Adipose tissue (tissue), 3 donors: Measurements from ENCODE around the gene STH. TPM values are rescaled to one million over a fixed set of nuclear protein-coding genes. Genes with fewer than 3 reads are reported as not detected.

Experiments used
- H3K27ac ChIP-seq: one replicate; pipeline ENCODE4 v1.5.1; 2013; ENCODE audit warnings: low read depth, low read length
- whole genome bisulfite sequencing, 3 donors: extraction: QIAGEN DNeasy Blood & Tissue Kit; methylation state at CpG; one replicate each; pipeline ENCODE4 v1.1.7; 2013; 5-methylcytosine and 5-hydroxymethylcytosine counted together
- polyA plus RNA-seq, 3 donors: library from polyadenylated mRNA; stranded (reverse); fragments of 200-250 nt; gene quantifications; one replicate each; pipeline ENCODE4 v1.2.3, GENCODE V29; 2013
- donor health status: healthy with polysubstance abuse.
- donor health status: Bipolar disorder and iron deficiency.
- donor health status: healthy.

Gene STH
- polyA plus RNA-seq, 3 donors, result not detected

DNA sequence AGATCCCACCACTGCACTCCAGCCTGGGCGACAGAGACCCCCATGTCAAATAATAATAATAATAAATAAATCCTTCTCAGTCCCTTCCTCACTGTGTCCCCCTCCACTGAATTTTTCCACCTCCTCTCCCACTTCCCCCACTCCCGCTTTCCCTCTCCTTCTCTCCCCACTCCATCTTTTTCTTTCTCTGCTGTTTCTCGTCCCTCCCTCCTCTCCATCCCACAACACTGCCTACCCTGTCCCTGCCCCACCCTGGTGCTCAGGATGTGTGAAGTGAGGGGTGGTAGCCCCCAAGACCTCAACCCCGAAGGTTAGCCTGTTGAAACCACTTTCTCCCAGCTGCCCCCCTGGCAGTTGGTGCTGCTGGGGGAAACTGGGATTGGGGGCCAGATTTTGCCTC is 34.4 kb upstream of the STH start:
- H3K27ac ChIP-seq, result no peak overlapping the region
- WGBS, 3 donors, result 90 to 92% (median 91%) methylated on average over 4 of the region's 4 CpGs

DNA sequence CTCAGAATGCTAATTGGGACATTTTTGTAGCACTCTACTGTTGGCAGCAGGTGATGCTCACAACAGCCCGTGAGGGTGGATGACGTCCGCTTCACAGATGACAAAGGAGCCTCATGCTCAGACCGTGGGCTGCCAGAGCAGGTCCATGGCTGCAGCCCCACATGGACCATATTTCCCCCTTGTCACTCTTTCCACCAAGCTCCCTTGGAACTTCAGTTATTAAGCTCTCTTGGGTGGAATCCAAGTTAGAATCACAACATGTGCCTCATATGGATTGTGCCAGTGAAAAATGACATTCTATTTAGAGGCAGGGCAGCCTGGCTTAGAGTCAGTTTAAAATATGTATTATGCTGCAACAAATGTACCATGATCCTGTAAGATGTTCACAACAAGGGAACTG is 33.2 kb upstream of the STH start:
- no peak overlapping the region for H3K27ac ChIP-seq
- 48 to 81% (median 75%) methylated on average over 4 of the region's 4 CpGs for WGBS, 3 donors

GRCh38 chr17:45966606-45967280 is 32.3 kb upstream of the STH start:
- no peak overlapping the region for H3K27ac ChIP-seq
- WGBS, 3 donors, result 44 to 66% (median 62%) methylated on average over 2 of the region's 2 CpGs

GRCh38 chr17:45967378-45967777 is 31.7 kb upstream of the STH start:
- WGBS, 3 donors, result 90 to 91% (median 91%) methylated on average over 5 of the region's 5 CpGs
- H3K27ac ChIP-seq, result no peak overlapping the region

- WGBS, 3 donors, result 69 to 88% (median 78%) methylated on average over 2 of the region's 2 CpGs
- H3K27ac ChIP-seq, result no peak overlapping the region
Measured at GRCh38 chr17:45968732-45969131, 30.3 kb upstream of the STH start.

GRCh38 chr17:45969726-45970125 is 29.3 kb upstream of the STH start:
- H3K27ac ChIP-seq, result no peak overlapping the region
- WGBS, 3 donors, result 80 to 91% (median 85%) methylated on average over 2 of the region's 2 CpGs

DNA sequence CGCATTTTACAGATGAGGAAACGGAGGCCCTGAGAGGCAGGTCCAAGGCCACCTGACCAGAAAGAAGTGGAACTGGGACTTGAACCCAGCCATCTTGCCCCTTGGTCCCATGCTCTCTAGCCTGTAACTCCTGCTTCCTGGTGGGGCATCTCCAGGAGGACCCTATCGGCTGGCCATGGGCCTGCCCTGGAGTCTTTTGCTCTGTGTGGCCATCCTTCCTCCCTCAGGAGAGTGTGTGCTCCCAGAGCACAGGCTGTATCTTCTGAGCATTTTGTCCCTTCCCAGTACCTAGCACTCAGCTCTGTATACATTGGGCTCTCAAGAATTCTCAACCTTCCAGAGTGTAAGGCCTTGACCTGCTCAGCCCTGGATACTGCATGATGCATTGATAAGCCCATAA is 28.4 kb upstream of the STH start:
- no peak overlapping the region for H3K27ac ChIP-seq
- 94 to 96% (median 96%) methylated on average over 3 of the region's 3 CpGs for WGBS, 3 donors

DNA sequence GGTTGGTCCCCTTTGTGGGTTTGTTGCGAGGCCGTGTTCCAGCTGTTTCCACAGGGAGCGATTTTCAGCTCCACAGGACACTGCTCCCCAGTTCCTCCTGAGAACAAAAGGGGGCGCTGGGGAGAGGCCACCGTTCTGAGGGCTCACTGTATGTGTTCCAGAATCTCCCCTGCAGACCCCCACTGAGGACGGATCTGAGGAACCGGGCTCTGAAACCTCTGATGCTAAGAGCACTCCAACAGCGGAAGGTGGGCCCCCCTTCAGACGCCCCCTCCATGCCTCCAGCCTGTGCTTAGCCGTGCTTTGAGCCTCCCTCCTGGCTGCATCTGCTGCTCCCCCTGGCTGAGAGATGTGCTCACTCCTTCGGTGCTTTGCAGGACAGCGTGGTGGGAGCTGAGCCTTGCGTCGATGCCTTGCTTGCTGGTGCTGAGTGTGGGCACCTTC is 27.3 kb upstream of the STH start:
- 45 to 49% (median 48%) methylated on average over 14 of the region's 14 CpGs for WGBS, 3 donors
- no peak overlapping the region for H3K27ac ChIP-seq

- H3K27ac ChIP-seq, result no peak overlapping the region
- 88 to 92% (median 91%) methylated on average over 3 of the region's 3 CpGs for WGBS, 3 donors
Measured at GRCh38 chr17:45972531-45972930, 26.5 kb upstream of the STH start.

GRCh38 chr17:45973099-45973780 is 25.8 kb upstream of the STH start:
- 57 to 77% (median 75%) methylated on average over 12 of the region's 12 CpGs for WGBS, 3 donors
- no peak overlapping the region for H3K27ac ChIP-seq

GRCh38 chr17:45973946-45974859 is 24.8 kb upstream of the STH start:
- H3K27ac ChIP-seq, result no peak overlapping the region

GRCh38 chr17:45974916-45975630 is 24.0 kb upstream of the STH start:
- WGBS, 3 donors, result 72 to 81% (median 76%) methylated on average over 10 of the region's 10 CpGs
- H3K27ac ChIP-seq, result no peak overlapping the region

More at GRCh38 chr17:45973946-45974859, 24.8 kb upstream of the STH start:
- WGBS, 3 donors, result 80 to 88% (median 86%) methylated on average over 17 of the region's 17 CpGs

DNA sequence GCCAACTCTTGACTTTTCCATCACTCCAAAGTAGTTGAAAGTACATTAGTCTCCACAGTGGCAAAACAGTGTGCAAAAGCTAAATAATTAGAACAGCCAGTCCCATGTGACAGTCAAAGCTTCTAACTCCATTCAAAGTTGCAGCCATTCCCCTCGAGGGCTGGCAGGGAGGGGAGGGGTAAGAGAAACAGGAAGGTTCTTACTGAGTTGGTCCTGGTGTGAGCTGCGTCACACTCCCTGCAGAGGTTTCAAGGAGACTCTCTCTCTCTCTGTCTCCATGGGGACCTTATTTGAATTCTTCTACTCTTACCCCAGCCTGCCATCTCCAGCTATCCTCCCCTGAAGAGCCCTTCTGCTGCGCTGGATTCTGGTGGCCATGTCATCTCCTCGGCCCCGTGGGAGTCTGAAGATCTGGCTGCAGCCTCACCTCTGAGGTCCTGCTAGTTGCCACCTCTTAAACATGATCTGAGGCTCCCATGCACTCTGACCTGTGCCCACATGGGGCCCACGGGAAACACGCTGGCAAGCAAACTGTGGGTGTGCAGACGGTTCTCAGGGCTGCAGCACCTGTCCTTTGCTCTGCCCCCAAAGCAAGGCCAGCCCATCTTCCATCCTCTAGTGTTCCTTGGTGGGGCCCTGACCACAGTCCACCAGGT is 23.3 kb upstream of the STH start:
- no peak overlapping the region for H3K27ac ChIP-seq
- 76 to 82% (median 78%) methylated on average over 8 of the region's 8 CpGs for WGBS, 3 donors

GRCh38 chr17:45976391-45976754 is 22.7 kb upstream of the STH start:
- no peak overlapping the region for H3K27ac ChIP-seq
- 97 to 100% (median 100%) methylated on average over 2 of the region's 2 CpGs for WGBS, 3 donors

DNA sequence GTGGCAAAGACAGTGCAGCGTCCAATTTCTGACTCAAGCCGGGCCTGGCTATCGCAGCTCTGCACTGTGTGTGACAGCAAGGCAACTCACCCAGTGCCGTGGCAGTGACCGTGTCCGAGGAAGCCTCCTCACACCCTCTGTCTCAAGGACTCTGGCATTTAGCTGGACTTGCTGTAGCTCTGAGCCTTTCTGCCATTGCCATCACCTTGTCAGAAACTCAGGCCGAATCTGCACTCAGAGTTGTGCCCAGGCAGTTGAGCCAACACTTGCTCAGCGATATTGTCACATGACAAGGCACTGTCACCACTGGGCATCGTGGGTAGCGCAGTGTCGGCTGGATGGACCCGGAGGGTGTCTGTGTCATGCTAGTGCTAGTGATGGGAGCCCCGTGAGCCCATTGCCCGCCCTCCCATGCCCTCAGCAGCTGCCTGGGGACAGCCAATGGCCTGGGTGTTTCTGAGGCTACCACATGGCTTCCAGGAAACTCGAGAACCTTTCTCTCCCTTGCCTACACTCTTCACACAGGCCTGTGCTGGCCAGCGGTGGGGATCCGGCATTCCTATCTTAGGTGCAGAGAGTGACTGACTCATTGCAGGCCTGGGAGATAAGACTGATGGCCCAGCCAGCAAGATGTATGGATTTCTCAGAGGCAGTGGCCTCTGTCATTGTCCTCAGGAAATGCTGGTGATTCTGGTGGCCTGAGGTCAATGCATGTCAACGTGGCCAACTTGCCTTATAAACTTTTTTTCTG is 22.1 kb upstream of the STH start:
- WGBS, 3 donors, result 86 to 93% (median 89%) methylated on average over 17 to 18 of the region's 18 CpGs

GRCh38 chr17:45977506-45977824 is 21.6 kb upstream of the STH start:
- 63 to 74% (median 68%) methylated on average over 4 of the region's 4 CpGs for WGBS, 3 donors

More for the DNA sequence above, 22.1 kb upstream of the STH start:
- no peak overlapping the region for H3K27ac ChIP-seq

GRCh38 chr17:45977976-45978626 is 20.9 kb upstream of the STH start:
- 75 to 84% (median 83%) methylated on average over 3 of the region's 3 CpGs for WGBS, 3 donors

More at GRCh38 chr17:45977506-45977824, 21.6 kb upstream of the STH start:
- no peak overlapping the region for H3K27ac ChIP-seq

More at GRCh38 chr17:45977976-45978626, 20.9 kb upstream of the STH start:
- no peak overlapping the region for H3K27ac ChIP-seq
